SK-N-SH treated with all-trans-retinoic acid at 6 μM for 48 hours (cell line): ENCODE data around the gene GALNTL6.
"Not testable (repeated sequence)": the region's sequence is repeated elsewhere in the genome, so short reads cannot be mapped to it uniquely, and the experiment has no call there.

Experiments
- ATAC-seq: fragments of 200-7000 bp; cut with Tn5 transposase; 3 replicates; pipeline ENCODE4 v1.9.1; 2020; ENCODE audit warnings: mild to moderate bottlenecking, moderate library complexity
- ARNTL ChIP-seq: fragments of 450-650 bp; formaldehyde crosslinking; IDR thresholded peaks from 2 replicates; pipeline ENCODE4 v1.5.0; 2020; ENCODE audit warnings: low read depth, mild to moderate bottlenecking, moderate library complexity, borderline replicate concordance
- BACH2 ChIP-seq: fragments of 250-450 bp; sonication (Bioruptor Pico); IDR thresholded peaks from 2 replicates; pipeline ENCODE4 v1.9.0; 2021; ENCODE audit warnings: mild to moderate bottlenecking, borderline replicate concordance
- CREB5 ChIP-seq: fragments of 250-450 bp; sonication (Bioruptor Pico); IDR thresholded peaks from 2 replicates; pipeline ENCODE4 v1.5.1; 2020; ENCODE audit warnings: low read depth, mild to moderate bottlenecking, moderate library complexity
- CSRNP3 ChIP-seq: fragments of 250-450 bp; sonication (Bioruptor Pico); IDR thresholded peaks from 2 replicates; pipeline ENCODE4 v1.5.1; 2021; ENCODE audit warnings: mild to moderate bottlenecking, moderate library complexity
- ESRRG ChIP-seq: fragments of 250-450 bp; sonication (Bioruptor Pico); IDR thresholded peaks from 2 replicates; pipeline ENCODE4 v1.6.1; 2021; ENCODE audit warnings: mild to moderate bottlenecking
- GLIS3 ChIP-seq: fragments of 250-450 bp; sonication (Bioruptor Pico); IDR thresholded peaks from 2 replicates; pipeline ENCODE4 v1.5.0; 2020; ENCODE audit warnings: mild to moderate bottlenecking, moderate library complexity
- OSR1 ChIP-seq: fragments of 250-450 bp; sonication (Bioruptor Pico); IDR thresholded peaks from 2 replicates; pipeline ENCODE4 v1.8.0; 2022; ENCODE audit warnings: moderate library complexity, mild to moderate bottlenecking, inconsistent platforms
- PATZ1 ChIP-seq: fragments of 250-450 bp; sonication (Bioruptor Pico); IDR thresholded peaks from 2 replicates; pipeline ENCODE4 v1.8.0; 2020; ENCODE audit warnings: mild to moderate bottlenecking, moderate library complexity, borderline replicate concordance
- PPARA ChIP-seq: fragments of 250-450 bp; sonication (Bioruptor Pico); IDR thresholded peaks from 2 replicates; pipeline ENCODE4 v1.5.0; 2020; ENCODE audit warnings: mild to moderate bottlenecking, borderline replicate concordance
- RARB ChIP-seq: fragments of 250-450 bp; sonication (Bioruptor Pico); IDR thresholded peaks from 2 replicates; pipeline ENCODE4 v1.8.0; 2021; ENCODE audit warnings: mild to moderate bottlenecking, moderate library complexity
- SNAI2 ChIP-seq: fragments of 250-450 bp; sonication (Bioruptor Pico); IDR thresholded peaks from 2 replicates; pipeline ENCODE4 v1.5.0; 2020; ENCODE audit warnings: mild to moderate bottlenecking, moderate library complexity
- TCF4 ChIP-seq: fragments of 250-450 bp; sonication (Bioruptor Pico); IDR thresholded peaks from 2 replicates; pipeline ENCODE4 v1.8.0; 2021; ENCODE audit warnings: mild to moderate bottlenecking, moderate library complexity, borderline replicate concordance
- TSHZ2 ChIP-seq: fragments of 250-450 bp; sonication (Bioruptor Pico); IDR thresholded peaks from 2 replicates; pipeline ENCODE4 v1.5.0; 2020; ENCODE audit warnings: mild to moderate bottlenecking, moderate library complexity
- ZC3H10 ChIP-seq: fragments of 250-450 bp; sonication (Bioruptor Pico); IDR thresholded peaks from 2 replicates; pipeline ENCODE4 v1.5.1; 2021; ENCODE audit warnings: mild to moderate bottlenecking, moderate library complexity
- ZFP3 ChIP-seq: fragments of 250-450 bp; sonication (Bioruptor Pico); IDR thresholded peaks from 2 replicates; pipeline ENCODE4 v1.5.0; 2020; ENCODE audit warnings: mild to moderate bottlenecking, moderate library complexity
- ZFP30 ChIP-seq: fragments of 450-650 bp; formaldehyde crosslinking; IDR thresholded peaks from 2 replicates; pipeline ENCODE4 v1.5.0; 2022; ENCODE audit warnings: mild to moderate bottlenecking, moderate library complexity

The GALNTL6 gene

GRCh38 chr4:172793565-172794306, 980.5 kb downstream of the GALNTL6 start:
- ATAC-seq, result no peak
- TF ChIP-seq PATZ1 (CRISPR knock-in tag) (no peak), CSRNP3 (no peak), ZC3H10 (CRISPR knock-in tag) (no peak), ZFP3 (CRISPR knock-in tag) (no peak)

GRCh38 chr4:172794307-172794703, 981.1 kb downstream of the GALNTL6 start:
- TF ChIP-seq BACH2 (CRISPR knock-in tag), result no peak
- no peak for TF ChIP-seq RARB
- TF ChIP-seq ARNTL (CRISPR knock-in tag), result no peak
- no peak for TF ChIP-seq ESRRG
- TF ChIP-seq ZFP3 (CRISPR knock-in tag), result no peak
- TF ChIP-seq OSR1 (CRISPR knock-in tag), result no peak
- no peak for TF ChIP-seq SNAI2 (CRISPR knock-in tag)
- TF ChIP-seq ZFP30, result no peak
- TF ChIP-seq CREB5 (CRISPR knock-in tag), result no peak
- TF ChIP-seq TSHZ2 (CRISPR knock-in tag), result no peak
- no peak for TF ChIP-seq PATZ1 (CRISPR knock-in tag)
- no peak for TF ChIP-seq CSRNP3
- ATAC-seq, result no peak

GRCh38 chr4:172797281-172797680, 984.1 kb downstream of the GALNTL6 start:
- ATAC-seq, result not testable (repeated sequence)

GRCh38 chr4:172802032-172802431, 988.8 kb downstream of the GALNTL6 start:
- no peak for ATAC-seq
- TF ChIP-seq RARB (no peak), PPARA (no peak), CSRNP3 (no peak), TCF4 (CRISPR knock-in tag) (no peak), PATZ1 (CRISPR knock-in tag) (no peak), ARNTL (CRISPR knock-in tag) (no peak), ESRRG (no peak), GLIS3 (CRISPR knock-in tag) (no peak), BACH2 (CRISPR knock-in tag) (no peak), TSHZ2 (CRISPR knock-in tag) (no peak)
